Esophagus squamous epithelium (tissue), 4 donors: ENCODE data around the gene OR51I2.

Source experiments
- CTCF ChIP-seq, 6 experiments: fragments of 450-650 bp in 4 of 6; fragments of 200-600 bp in 2 of 6; sonication (generic) in 2 of 6; IDR thresholded peaks; one replicate each; pipeline ENCODE4 v1.5.1; 2016 to 2019; ENCODE audit warnings: antibody characterized with exemption in 6 of 6, mild to moderate bottlenecking in 4 of 6, moderate library complexity in 4 of 6
- POLR2A ChIP-seq, 4 donors: fragments of 450-650 bp; IDR thresholded peaks; one replicate each; pipeline ENCODE4 v1.6.1; 2017; ENCODE audit warnings: antibody characterized with exemption in 4 of 4, mild to moderate bottlenecking in 4 of 4, moderate library complexity in 3 of 4

- TF ChIP-seq POLR2A (IDR thresholded peaks at IDR 0.05): no peak
- TF ChIP-seq CTCF (IDR thresholded peaks at IDR 0.05): no peak
Observed at GRCh38 chr11:5443835-5444393, 5.2 kb upstream of the OR51I2 start.
